Measurements from ENCODE around the gene PLXNC1. TPM values are rescaled to one million over a fixed set of nuclear protein-coding genes. Genes with fewer than 3 reads are reported as not detected.

Gene PLXNC1
- total RNA-seq, 1 experiment from 2014 or later, result 1.3 TPM

- TF ChIP-seq, protein P1, sequence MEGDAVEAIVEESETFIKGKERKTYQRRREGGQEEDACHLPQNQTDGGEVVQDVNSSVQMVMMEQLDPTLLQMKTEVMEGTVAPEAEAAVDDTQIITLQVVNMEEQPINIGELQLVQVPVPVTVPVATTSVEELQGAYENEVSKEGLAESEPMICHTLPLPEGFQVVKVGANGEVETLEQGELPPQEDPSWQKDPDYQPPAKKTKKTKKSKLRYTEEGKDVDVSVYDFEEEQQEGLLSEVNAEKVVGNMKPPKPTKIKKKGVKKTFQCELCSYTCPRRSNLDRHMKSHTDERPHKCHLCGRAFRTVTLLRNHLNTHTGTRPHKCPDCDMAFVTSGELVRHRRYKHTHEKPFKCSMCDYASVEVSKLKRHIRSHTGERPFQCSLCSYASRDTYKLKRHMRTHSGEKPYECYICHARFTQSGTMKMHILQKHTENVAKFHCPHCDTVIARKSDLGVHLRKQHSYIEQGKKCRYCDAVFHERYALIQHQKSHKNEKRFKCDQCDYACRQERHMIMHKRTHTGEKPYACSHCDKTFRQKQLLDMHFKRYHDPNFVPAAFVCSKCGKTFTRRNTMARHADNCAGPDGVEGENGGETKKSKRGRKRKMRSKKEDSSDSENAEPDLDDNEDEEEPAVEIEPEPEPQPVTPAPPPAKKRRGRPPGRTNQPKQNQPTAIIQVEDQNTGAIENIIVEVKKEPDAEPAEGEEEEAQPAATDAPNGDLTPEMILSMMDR (IDR thresholded peaks at IDR 0.05; ENCODE audit: unreplicated experiment), result no peak
- intact Hi-C loops (cut with micrococcal nuclease; ENCODE audit: unreplicated experiment), result no loop called here
- Mint-ChIP-seq H3K9me3 (ENCODE audit: low read depth, unreplicated experiment) (no peaks in the 10 kb centered on the region), H3K36me3 (ENCODE audit: insufficient read depth, unreplicated experiment) (peaks cover 7% of the 10 kb centered on the region), H3K27ac (ENCODE audit: unreplicated experiment) (no peak overlapping the region), H3K27me3 (ENCODE audit: unreplicated experiment) (no peaks in the 10 kb centered on the region), H3K4me3 (ENCODE audit: low read depth, unreplicated experiment) (no peak overlapping the region), H3K4me1 (ENCODE audit: low read depth, unreplicated experiment) (no peaks in the 10 kb centered on the region)
- BruUV-seq (replicated peaks), result no TSS peak
- DNase-seq, result no peak
- CTCF ChIA-PET, result no interaction called here
Observed at GRCh38 chr12:94266796-94267536, 118.6 kb downstream of the PLXNC1 start.

GRCh38 chr12:94267537-94267872 lies 119.1 kb downstream of the PLXNC1 start:
- Mint-ChIP-seq H3K4me3 (ENCODE audit: low read depth, unreplicated experiment) (no peak overlapping the region), H3K27ac (ENCODE audit: unreplicated experiment) (no peak overlapping the region), H3K36me3 (ENCODE audit: insufficient read depth, unreplicated experiment) (peaks cover 2% of the 10 kb centered on the region), H3K4me1 (ENCODE audit: low read depth, unreplicated experiment) (no peaks in the 10 kb centered on the region), H3K9me3 (ENCODE audit: low read depth, unreplicated experiment) (no peaks in the 10 kb centered on the region), H3K27me3 (ENCODE audit: unreplicated experiment) (no peaks in the 10 kb centered on the region)
- no peak for DNase-seq
- TF ChIP-seq, protein P1 (IDR thresholded peaks at IDR 0.05; ENCODE audit: unreplicated experiment), result no peak
- CTCF ChIA-PET, result no interaction called here
- intact Hi-C loops (cut with micrococcal nuclease; ENCODE audit: unreplicated experiment), result no loop called here
- BruUV-seq (replicated peaks), result no TSS peak

DNA sequence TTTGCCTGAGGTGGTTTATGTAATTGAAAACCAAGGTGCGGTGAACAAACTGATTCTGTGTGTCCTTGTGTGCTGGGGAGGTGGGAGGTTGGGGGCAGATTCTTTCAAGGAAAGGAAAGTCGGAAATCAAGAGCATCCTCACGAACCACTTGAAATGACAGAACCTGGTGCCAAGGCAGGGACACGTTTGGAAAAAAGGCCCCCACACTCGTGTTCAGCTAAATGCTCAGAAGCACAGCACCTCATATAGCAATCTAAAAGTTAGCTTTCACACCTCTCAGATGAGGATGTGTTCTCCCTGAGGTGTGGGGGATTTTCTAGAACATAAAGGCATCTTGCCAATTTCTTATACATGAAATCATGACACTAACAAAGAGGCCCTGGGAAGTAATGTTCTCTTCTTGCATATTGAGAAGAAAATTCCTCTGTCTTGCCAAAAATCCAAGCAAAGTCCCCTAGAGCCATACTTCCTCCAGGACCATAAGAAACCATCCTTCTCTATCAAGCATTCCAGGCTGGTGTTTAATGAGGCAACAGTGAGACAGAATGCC lies 119.6 kb downstream of the PLXNC1 start:
- Mint-ChIP-seq H3K27ac (ENCODE audit: unreplicated experiment) (no peak overlapping the region), H3K4me3 (ENCODE audit: low read depth, unreplicated experiment) (no peak overlapping the region), H3K4me1 (ENCODE audit: low read depth, unreplicated experiment) (no peaks in the 10 kb centered on the region), H3K9me3 (ENCODE audit: low read depth, unreplicated experiment) (no peaks in the 10 kb centered on the region), H3K27me3 (ENCODE audit: unreplicated experiment) (no peaks in the 10 kb centered on the region), H3K36me3 (ENCODE audit: insufficient read depth, unreplicated experiment) (no peaks in the 10 kb centered on the region)
- no peak for DNase-seq
- CTCF ChIA-PET, result no interaction called here
- TF ChIP-seq, protein P1 (IDR thresholded peaks at IDR 0.05; ENCODE audit: unreplicated experiment), result no peak
- BruUV-seq (replicated peaks), result no TSS peak
- intact Hi-C loops (cut with micrococcal nuclease; ENCODE audit: unreplicated experiment), result no loop called here

- Mint-ChIP-seq H3K4me3 (ENCODE audit: low read depth, unreplicated experiment) (no peak overlapping the region), H3K27me3 (ENCODE audit: unreplicated experiment) (no peaks in the 10 kb centered on the region), H3K9me3 (ENCODE audit: low read depth, unreplicated experiment) (no peaks in the 10 kb centered on the region), H3K27ac (ENCODE audit: unreplicated experiment) (no peak overlapping the region), H3K36me3 (ENCODE audit: insufficient read depth, unreplicated experiment) (no peaks in the 10 kb centered on the region), H3K4me1 (ENCODE audit: low read depth, unreplicated experiment) (no peaks in the 10 kb centered on the region)
- intact Hi-C loops (cut with micrococcal nuclease; ENCODE audit: unreplicated experiment), result no loop called here
- TF ChIP-seq, protein P1 (IDR thresholded peaks at IDR 0.05; ENCODE audit: unreplicated experiment), result no peak
- no peak for DNase-seq
- BruUV-seq (replicated peaks), result no TSS peak
- CTCF ChIA-PET, result no interaction called here
Observed at GRCh38 chr12:94269316-94269999, 121.1 kb downstream of the PLXNC1 start.

Measured in Calu3 (cell line).